IMR-90 (cell line): Measurements from ENCODE around the gene KBTBD7.

Experiments
- CEBPB ChIP-seq: IDR thresholded peaks from 2 replicates; pipeline ENCODE4 v1.6.1; 2012; ENCODE audit warnings: low read depth, low read length, improper control_type of control experiment
- CHD1 ChIP-seq: IDR thresholded peaks from 2 replicates; pipeline ENCODE4 v1.6.1; 2012; ENCODE audit warnings: low read depth, low read length, improper control_type of control experiment
- CTCF ChIP-seq: conservative IDR thresholded peaks from 2 replicates; pipeline ENCODE4 v1.5.1; 2012; ENCODE audit warnings: mild to moderate bottlenecking, low read depth, low read length, improper control_type of control experiment
- MAFK ChIP-seq: IDR thresholded peaks from 2 replicates; pipeline ENCODE4 v1.6.1; 2012; ENCODE audit warnings: low read depth, low read length, improper control_type of control experiment
- MAZ ChIP-seq: IDR thresholded peaks from 2 replicates; pipeline ENCODE4 v1.6.1; 2012; ENCODE audit warnings: low read depth, mild to moderate bottlenecking, low read length, improper control_type of control experiment, moderate library complexity, borderline replicate concordance
- MXI1 ChIP-seq: IDR thresholded peaks from 2 replicates; pipeline ENCODE4 v1.6.1; 2012; ENCODE audit warnings: low read depth, mild to moderate bottlenecking, low read length, moderate library complexity, borderline replicate concordance
- POLR2A ChIP-seq: IDR thresholded peaks from 2 replicates; pipeline ENCODE4 v1.6.1; 2012; ENCODE audit warnings: mild to moderate bottlenecking, low read depth, low read length
- RAD21 ChIP-seq: IDR thresholded peaks from 2 replicates; pipeline ENCODE4 v1.6.1; 2012; ENCODE audit warnings: low read length, improper control_type of control experiment
- RCOR1 ChIP-seq: IDR thresholded peaks from 2 replicates; pipeline ENCODE4 v1.6.1; 2012; ENCODE audit warnings: mild to moderate bottlenecking, low read length, improper control_type of control experiment; ENCODE audit not compliant: insufficient replicate concordance
- RFX5 ChIP-seq: IDR thresholded peaks from 2 replicates; pipeline ENCODE4 v1.8.0; 2012; ENCODE audit warnings: low read depth, mild to moderate bottlenecking, low read length, moderate library complexity
- SMC3 ChIP-seq: fragments of 150-350 bp; IDR thresholded peaks from 2 replicates; pipeline ENCODE4 v1.6.1; 2016; ENCODE audit warnings: low read depth, mild to moderate bottlenecking, antibody characterized with exemption, low read length, moderate library complexity
- USF2 ChIP-seq: fragments of 150-350 bp; IDR thresholded peaks from 2 replicates; pipeline ENCODE4 v1.6.1; 2017; ENCODE audit warnings: mild to moderate bottlenecking, antibody characterized with exemption, low read length, low read depth

- TF ChIP-seq CTCF = no peak
- TF ChIP-seq RAD21 = no peak
- no peak for TF ChIP-seq POLR2A
- no peak for TF ChIP-seq CEBPB
- no peak for TF ChIP-seq USF2
- no peak for TF ChIP-seq MAZ
- no peak for TF ChIP-seq MXI1
- no peak for TF ChIP-seq RCOR1
- no peak for TF ChIP-seq SMC3
- no peak for TF ChIP-seq CHD1
- TF ChIP-seq RFX5 = no peak
- no peak for TF ChIP-seq MAFK
These were observed 26.0 kb upstream of the KBTBD7 start for GRCh38 chr13:41220401-41220800.
